ENCODE results near the gene MINDY3.

Gene MINDY3

GRCh38 chr10:15853800-15854199 lies 6.5 kb downstream of the MINDY3 start (continued):
- TF ChIP-seq, protein P1, sequence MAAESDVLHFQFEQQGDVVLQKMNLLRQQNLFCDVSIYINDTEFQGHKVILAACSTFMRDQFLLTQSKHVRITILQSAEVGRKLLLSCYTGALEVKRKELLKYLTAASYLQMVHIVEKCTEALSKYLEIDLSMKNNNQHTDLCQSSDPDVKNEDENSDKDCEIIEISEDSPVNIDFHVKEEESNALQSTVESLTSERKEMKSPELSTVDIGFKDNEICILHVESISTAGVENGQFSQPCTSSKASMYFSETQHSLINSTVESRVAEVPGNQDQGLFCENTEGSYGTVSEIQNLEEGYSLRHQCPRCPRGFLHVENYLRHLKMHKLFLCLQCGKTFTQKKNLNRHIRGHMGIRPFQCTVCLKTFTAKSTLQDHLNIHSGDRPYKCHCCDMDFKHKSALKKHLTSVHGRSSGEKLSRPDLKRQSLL (tag by site-specific recombination; IDR thresholded peaks at IDR 0.05): no peak
- TF ChIP-seq HOXD13 (CRISPR knock-in tag; IDR thresholded peaks at IDR 0.05; ENCODE audit: borderline replicate concordance) (no peak), ZNF629 (tag by site-specific recombination; IDR thresholded peaks at IDR 0.05) (peak; percentile 96), ZNF10 (tag by site-specific recombination; IDR thresholded peaks at IDR 0.05) (no peak), ZXDB (tag by site-specific recombination; IDR thresholded peaks at IDR 0.05) (peak; percentile 33; the same call in 1 of the 2 replicates), KLF16 (tag by site-specific recombination; IDR thresholded peaks at IDR 0.05) (no peak), ZNF776 (tag by site-specific recombination; IDR thresholded peaks at IDR 0.05; ENCODE audit: borderline replicate concordance) (no peak), GLIS2 (tag by site-specific recombination; IDR thresholded peaks at IDR 0.05) (no peak), GLI4 (tag by site-specific recombination; IDR thresholded peaks at IDR 0.05) (no peak), PRDM1 (tag by site-specific recombination; IDR thresholded peaks at IDR 0.05) (no peak), ZNF302 (tag by site-specific recombination; IDR thresholded peaks at IDR 0.05; ENCODE audit: low read depth) (no peak), ZNF211 (tag by site-specific recombination; IDR thresholded peaks at IDR 0.05; ENCODE audit: low read depth) (no peak), ZNF341 (tag by site-specific recombination; IDR thresholded peaks at IDR 0.05; ENCODE audit: low read depth) (no peak), ZNF138 (tag by site-specific recombination; IDR thresholded peaks at IDR 0.05; ENCODE audit: borderline replicate concordance) (no peak), ZBTB1 (tag by site-specific recombination; IDR thresholded peaks at IDR 0.05) (no peak), ZNF843 (tag by site-specific recombination; IDR thresholded peaks at IDR 0.05) (0 out of 2 replicates have a peak, but pooled peaks have one; percentile 57), ZNF184 (tag by site-specific recombination; IDR thresholded peaks at IDR 0.05) (no peak), ZNF791 (tag by site-specific recombination; IDR thresholded peaks at IDR 0.05) (no peak), ZNF704 (tag by site-specific recombination; IDR thresholded peaks at IDR 0.05) (no peak), ZSCAN30 (tag by site-specific recombination; IDR thresholded peaks at IDR 0.05) (no peak), ZBTB21 (tag by site-specific recombination; IDR thresholded peaks at IDR 0.05) (peak; percentile 78), ZBTB17 (tag by site-specific recombination; IDR thresholded peaks at IDR 0.05) (0 out of 2 replicates have a peak, but pooled peaks have one; percentile 32), ZNF654 (tag by site-specific recombination; IDR thresholded peaks at IDR 0.05; ENCODE audit: low read depth) (no peak), ZNF155 (tag by site-specific recombination; IDR thresholded peaks at IDR 0.05) (no peak), IKZF3 (tag by site-specific recombination; IDR thresholded peaks at IDR 0.05) (peak; percentile 69), ZNF596 (tag by site-specific recombination; IDR thresholded peaks at IDR 0.05) (no peak), YY1 (tag by site-specific recombination; IDR thresholded peaks at IDR 0.05) (no peak), ZNF350 (tag by site-specific recombination; IDR thresholded peaks at IDR 0.05) (no peak), ZNF394 (tag by site-specific recombination; IDR thresholded peaks at IDR 0.05; ENCODE audit: borderline replicate concordance) (no peak), ZNF549 (tag by site-specific recombination; IDR thresholded peaks at IDR 0.05) (no peak), SP3 (tag by site-specific recombination; IDR thresholded peaks at IDR 0.05) (no peak), ZNF280C (tag by site-specific recombination; IDR thresholded peaks at IDR 0.05) (no peak)
- TF ChIP-seq, protein P2, sequence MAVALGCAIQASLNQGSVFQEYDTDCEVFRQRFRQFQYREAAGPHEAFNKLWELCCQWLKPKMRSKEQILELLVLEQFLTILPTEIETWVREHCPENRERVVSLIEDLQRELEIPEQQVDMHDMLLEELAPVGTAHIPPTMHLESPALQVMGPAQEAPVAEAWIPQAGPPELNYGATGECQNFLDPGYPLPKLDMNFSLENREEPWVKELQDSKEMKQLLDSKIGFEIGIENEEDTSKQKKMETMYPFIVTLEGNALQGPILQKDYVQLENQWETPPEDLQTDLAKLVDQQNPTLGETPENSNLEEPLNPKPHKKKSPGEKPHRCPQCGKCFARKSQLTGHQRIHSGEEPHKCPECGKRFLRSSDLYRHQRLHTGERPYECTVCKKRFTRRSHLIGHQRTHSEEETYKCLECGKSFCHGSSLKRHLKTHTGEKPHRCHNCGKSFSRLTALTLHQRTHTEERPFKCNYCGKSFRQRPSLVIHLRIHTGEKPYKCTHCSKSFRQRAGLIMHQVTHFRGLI (tag by site-specific recombination; IDR thresholded peaks at IDR 0.05): no peak
- TF ChIP-seq, protein P3, sequence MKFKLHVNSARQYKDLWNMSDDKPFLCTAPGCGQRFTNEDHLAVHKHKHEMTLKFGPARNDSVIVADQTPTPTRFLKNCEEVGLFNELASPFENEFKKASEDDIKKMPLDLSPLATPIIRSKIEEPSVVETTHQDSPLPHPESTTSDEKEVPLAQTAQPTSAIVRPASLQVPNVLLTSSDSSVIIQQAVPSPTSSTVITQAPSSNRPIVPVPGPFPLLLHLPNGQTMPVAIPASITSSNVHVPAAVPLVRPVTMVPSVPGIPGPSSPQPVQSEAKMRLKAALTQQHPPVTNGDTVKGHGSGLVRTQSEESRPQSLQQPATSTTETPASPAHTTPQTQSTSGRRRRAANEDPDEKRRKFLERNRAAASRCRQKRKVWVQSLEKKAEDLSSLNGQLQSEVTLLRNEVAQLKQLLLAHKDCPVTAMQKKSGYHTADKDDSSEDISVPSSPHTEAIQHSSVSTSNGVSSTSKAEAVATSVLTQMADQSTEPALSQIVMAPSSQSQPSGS (tag by site-specific recombination; IDR thresholded peaks at IDR 0.05; ENCODE audit: low read depth): peak; percentile 97

Measured in HEK293 (cell line).